ENCODE results near the gene PSMG4. TPM values are rescaled to one million over a fixed set of nuclear protein-coding genes. Genes with fewer than 3 reads are reported as not detected.
A peak's percentile ranks its signal among the peaks of the same experiment; 100 is the strongest.

The PSMG4 gene
- total RNA-seq, 4 donors from 2014 or later, result 10.1 to 22.7 (median 16.7) TPM

- Histone ChIP-seq H3K27me3 (peaks cover 67% of the 10 kb centered on the region), H3K4me1 (peaks cover 16 to 50% (median 45%) of the 10 kb centered on the region in 4 donors), H3K4me3 (peak overlapping the region in 3 of 4 donors; percentile 2 to 48 (median 34)), H3K27ac (no peak overlapping the region), H3K9me3 (no peaks in the 10 kb centered on the region), H3K36me3 (no peaks in the 10 kb centered on the region)
- WGBS, 2 donors (ENCODE audit: low coverage in 1 of 2), result 5% methylated on average over 52 of the region's 54 CpGs; no CpG with 5 or more reads in 1 of the 2 donors
- no peak for DNase-seq
- intact Hi-C loops (cut with DNase I; ENCODE audit: low total_unique reads) (no loop called here), in situ Hi-C loops (cut with MboI; ENCODE audit: low pct_ligation_motif_present in 1 of 4, low pct_unique_long_range_greater_than_20kb in 1 of 4, low sequenced_read_pairs in 3 of 4) (no loop called here)
- TF ChIP-seq POLR2AphosphoS5 (IDR thresholded peaks at IDR 0.05) (no peak), CTCF (IDR thresholded peaks at IDR 0.05) (no peak), POLR2A (IDR thresholded peaks at IDR 0.05) (no peak), EP300 (IDR thresholded peaks at IDR 0.05; ENCODE audit: low read depth) (no peak)
Measured at GRCh38 chr6:3226481-3227362, 32.0 kb upstream of the PSMG4 start.

GRCh38 chr6:3227363-3228045 is 31.2 kb upstream of the PSMG4 start, which contains the start of gene TUBB2B:
TUBB2B (minus strand) TSS chr6:3227653; CDS start chr6:3227543, 110 bp downstream.
- WGBS, 2 donors (ENCODE audit: low coverage in 1 of 2), result 3% methylated on average over 47 of the region's 66 CpGs; no CpG with 5 or more reads in 1 of the 2 donors
- no peaks in the 10 kb centered on the region for H3K9me3 ChIP-seq
- H3K36me3 ChIP-seq, result no peaks in the 10 kb centered on the region
- intact Hi-C loops (cut with DNase I; ENCODE audit: low total_unique reads), result no loop called here
- H3K4me3 ChIP-seq, result peak within 1 kb of the TSS; percentile 2 to 48 (median 21)
- H3K27ac ChIP-seq, result no peak within 1 kb of the TSS
- peaks cover 16 to 58% (median 53%) of the 10 kb centered on the region in 4 donors for H3K4me1 ChIP-seq
- DNase-seq, result no peak
- TF ChIP-seq CTCF (IDR thresholded peaks at IDR 0.05) (no peak), POLR2AphosphoS5 (IDR thresholded peaks at IDR 0.05) (peak in 1 of 3 donors; percentile 56)
- H3K27me3 ChIP-seq, result peaks cover 75% of the 10 kb centered on the region
- in situ Hi-C loops (cut with MboI; ENCODE audit: low pct_ligation_motif_present in 1 of 4, low pct_unique_long_range_greater_than_20kb in 1 of 4, low sequenced_read_pairs in 3 of 4), result no loop called here

- peaks cover 16 to 58% (median 53%) of the 10 kb centered on the region in 4 donors for H3K4me1 ChIP-seq
- no peaks in the 10 kb centered on the region for H3K36me3 ChIP-seq
- 1% methylated on average over 36 of the region's 38 CpGs; no CpG with 5 or more reads in 1 of the 2 donors for WGBS, 2 donors (ENCODE audit: low coverage in 1 of 2)
- intact Hi-C loops (cut with DNase I; ENCODE audit: low total_unique reads) (no loop called here), in situ Hi-C loops (cut with MboI; ENCODE audit: low pct_ligation_motif_present in 1 of 4, low pct_unique_long_range_greater_than_20kb in 1 of 4, low sequenced_read_pairs in 3 of 4) (no loop called here)
- H3K9me3 ChIP-seq, result no peaks in the 10 kb centered on the region
- H3K27me3 ChIP-seq, result peaks cover 82% of the 10 kb centered on the region
- no peak overlapping the region for H3K27ac ChIP-seq
- TF ChIP-seq POLR2AphosphoS5 (IDR thresholded peaks at IDR 0.05), result no peak
- no peak for TF ChIP-seq POLR2A (IDR thresholded peaks at IDR 0.05)
- TF ChIP-seq CTCF (IDR thresholded peaks at IDR 0.05), result no peak
- TF ChIP-seq EP300 (IDR thresholded peaks at IDR 0.05; ENCODE audit: low read depth), result no peak
- peak overlapping the region in 2 of 4 donors; percentile 34 to 48 for H3K4me3 ChIP-seq
- no peak for DNase-seq
Measured at GRCh38 chr6:3228046-3228671, 30.6 kb upstream of the PSMG4 start.

All from transverse colon (tissue), 4 donors.